Ascending aorta (tissue), 2 donors: ENCODE data around the gene STK32C. TPM values are rescaled to one million over a fixed set of nuclear protein-coding genes. Genes with fewer than 3 reads are reported as not detected.

Experiments
- DNase-seq, 2 donors: peaks; one replicate each; pipeline ENCODE4 v3.0.0-alpha.2; 2019; ENCODE audit warnings: low spot score in 2 of 2
- H3K27ac ChIP-seq, 2 donors: fragments of 200-600 bp; sonication (generic); one replicate each; pipeline ENCODE4 v1.5.1; 2016 to 2017; ENCODE audit warnings: mild to moderate bottlenecking in 1 of 2
- H3K27me3 ChIP-seq: fragments of 200-600 bp; sonication (generic); one replicate; pipeline ENCODE4 v1.5.1; 2017
- H3K36me3 ChIP-seq, 2 donors: fragments of 200-600 bp; sonication (generic); one replicate each; pipeline ENCODE4 v1.5.1; 2016
- H3K4me1 ChIP-seq, 2 donors: fragments of 200-600 bp; sonication (generic); one replicate each; pipeline ENCODE4 v1.5.1; 2016 to 2017; ENCODE audit warnings: mild to moderate bottlenecking in 1 of 2
- H3K4me3 ChIP-seq, 2 donors: fragments of 200-600 bp; sonication (generic); one replicate each; pipeline ENCODE4 v1.5.1; 2016 to 2017; ENCODE audit warnings: mild to moderate bottlenecking in 1 of 2
- H3K9me3 ChIP-seq, 2 donors: fragments of 200-600 bp; sonication (generic); one replicate each; pipeline ENCODE4 v1.5.1; 2016
- intact Hi-C: fragments of 100-400 bp; cut with DNase I; formaldehyde crosslinking; loops from one replicate; pipeline ENCODE4 v1.15.1; 2023
- total RNA-seq: library from RNA; depleted of rRNA; stranded (reverse); fragments of >200 nt; gene quantifications from one replicate; pipeline ENCODE4 v1.1.0, GENCODE V29; 2016
- TF ChIP-seq, protein P1 (sequence below), 3 experiments: fragments of 200-600 bp in 2 of 3; fragments of 450-650 bp in 1 of 3; sonication (generic) in 2 of 3; IDR thresholded peaks; one replicate each; pipeline ENCODE4 v1.5.1; 2016 to 2019; ENCODE audit warnings: antibody characterized with exemption in 3 of 3, mild to moderate bottlenecking in 1 of 3, moderate library complexity in 1 of 3

Gene STK32C
- total RNA-seq, 1 donor from 2014 or later, result 16.2 TPM

DNA sequence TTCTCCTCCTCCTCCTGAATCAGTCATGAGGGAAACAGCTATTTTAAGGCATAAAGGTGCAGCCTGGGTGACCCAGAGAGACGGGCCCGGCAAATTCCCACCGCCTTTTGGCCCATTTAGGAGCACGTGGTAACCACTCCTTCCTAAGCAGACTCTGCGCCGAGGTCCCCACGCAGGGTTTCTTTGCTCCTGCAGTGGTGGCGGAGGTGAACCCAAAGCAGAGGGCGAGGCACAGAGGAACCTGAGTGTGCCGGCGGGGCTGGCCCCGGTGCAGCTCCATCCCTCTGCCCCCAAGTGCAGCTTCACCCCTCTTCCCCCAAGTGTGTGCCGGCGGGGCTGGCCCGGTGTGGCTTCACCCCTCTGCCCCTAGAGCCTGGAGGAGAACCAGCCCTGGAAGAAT lies 70.4 kb downstream of the STK32C start:
- intact Hi-C loops, result no loop called here
- Histone ChIP-seq H3K9me3 (no peaks in the 10 kb centered on the region), H3K36me3 (no peaks in the 10 kb centered on the region), H3K4me1 (no peaks in the 10 kb centered on the region), H3K4me3 (no peak overlapping the region), H3K27me3 (no peaks in the 10 kb centered on the region), H3K27ac (no peak overlapping the region)
- TF ChIP-seq, protein P1, sequence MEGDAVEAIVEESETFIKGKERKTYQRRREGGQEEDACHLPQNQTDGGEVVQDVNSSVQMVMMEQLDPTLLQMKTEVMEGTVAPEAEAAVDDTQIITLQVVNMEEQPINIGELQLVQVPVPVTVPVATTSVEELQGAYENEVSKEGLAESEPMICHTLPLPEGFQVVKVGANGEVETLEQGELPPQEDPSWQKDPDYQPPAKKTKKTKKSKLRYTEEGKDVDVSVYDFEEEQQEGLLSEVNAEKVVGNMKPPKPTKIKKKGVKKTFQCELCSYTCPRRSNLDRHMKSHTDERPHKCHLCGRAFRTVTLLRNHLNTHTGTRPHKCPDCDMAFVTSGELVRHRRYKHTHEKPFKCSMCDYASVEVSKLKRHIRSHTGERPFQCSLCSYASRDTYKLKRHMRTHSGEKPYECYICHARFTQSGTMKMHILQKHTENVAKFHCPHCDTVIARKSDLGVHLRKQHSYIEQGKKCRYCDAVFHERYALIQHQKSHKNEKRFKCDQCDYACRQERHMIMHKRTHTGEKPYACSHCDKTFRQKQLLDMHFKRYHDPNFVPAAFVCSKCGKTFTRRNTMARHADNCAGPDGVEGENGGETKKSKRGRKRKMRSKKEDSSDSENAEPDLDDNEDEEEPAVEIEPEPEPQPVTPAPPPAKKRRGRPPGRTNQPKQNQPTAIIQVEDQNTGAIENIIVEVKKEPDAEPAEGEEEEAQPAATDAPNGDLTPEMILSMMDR (IDR thresholded peaks at IDR 0.05), result no peak
- DNase-seq, result no peak

DNA sequence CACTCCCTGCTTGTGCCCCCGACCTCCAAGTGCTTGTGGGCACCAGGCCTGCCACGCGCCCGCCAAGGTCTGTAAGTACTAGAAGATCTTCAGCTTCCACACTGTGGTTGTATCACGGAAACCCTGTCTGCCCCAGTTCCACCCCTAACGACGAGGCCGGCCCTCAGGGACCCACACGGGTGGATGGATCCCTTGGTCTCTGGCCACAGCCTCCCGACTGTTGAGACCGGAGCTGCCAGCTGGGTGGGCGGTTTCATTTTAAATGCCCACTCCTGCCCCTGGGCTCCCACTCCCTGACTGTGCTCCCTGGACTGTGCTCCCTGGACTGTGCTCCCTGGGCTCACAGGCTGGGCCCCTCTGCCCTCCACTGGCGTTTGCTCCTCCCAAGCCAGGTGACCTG lies 70.9 kb downstream of the STK32C start:
- TF ChIP-seq, protein P1 (IDR thresholded peaks at IDR 0.05), result no peak
- intact Hi-C loops, result no loop called here
- H3K36me3 ChIP-seq, result no peaks in the 10 kb centered on the region
- H3K4me3 ChIP-seq, result no peak overlapping the region
- no peak for DNase-seq
- no peaks in the 10 kb centered on the region for H3K4me1 ChIP-seq
- H3K9me3 ChIP-seq, result no peaks in the 10 kb centered on the region
- H3K27ac ChIP-seq, result no peak overlapping the region
- no peaks in the 10 kb centered on the region for H3K27me3 ChIP-seq

DNA sequence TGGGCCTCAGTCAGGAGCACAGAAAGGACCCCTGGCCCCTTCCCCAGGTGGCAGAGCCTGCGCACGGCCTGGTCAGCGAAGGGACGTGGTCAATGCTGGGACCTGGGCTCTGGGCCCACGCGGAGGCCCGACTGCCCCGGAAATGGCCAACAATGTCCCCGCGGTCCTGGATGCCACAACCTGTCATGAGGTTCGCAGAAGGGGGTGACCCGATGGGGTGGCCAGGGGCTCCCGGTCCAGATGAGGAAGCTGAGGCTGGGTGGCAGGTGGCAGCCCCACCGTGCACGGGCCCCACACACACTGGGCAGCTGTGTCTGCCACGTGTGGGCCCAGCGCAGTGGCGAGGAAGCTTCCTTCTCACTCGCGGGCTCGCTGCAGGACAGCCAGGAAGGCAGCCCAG lies 71.6 kb downstream of the STK32C start:
- no peak for DNase-seq
- H3K4me3 ChIP-seq, result no peak overlapping the region
- no peaks in the 10 kb centered on the region for H3K4me1 ChIP-seq
- H3K27me3 ChIP-seq, result no peaks in the 10 kb centered on the region
- TF ChIP-seq, protein P1 (IDR thresholded peaks at IDR 0.05), result no peak
- H3K36me3 ChIP-seq, result no peaks in the 10 kb centered on the region
- no peak overlapping the region for H3K27ac ChIP-seq
- no peaks in the 10 kb centered on the region for H3K9me3 ChIP-seq
- intact Hi-C loops, result no loop called here

DNA sequence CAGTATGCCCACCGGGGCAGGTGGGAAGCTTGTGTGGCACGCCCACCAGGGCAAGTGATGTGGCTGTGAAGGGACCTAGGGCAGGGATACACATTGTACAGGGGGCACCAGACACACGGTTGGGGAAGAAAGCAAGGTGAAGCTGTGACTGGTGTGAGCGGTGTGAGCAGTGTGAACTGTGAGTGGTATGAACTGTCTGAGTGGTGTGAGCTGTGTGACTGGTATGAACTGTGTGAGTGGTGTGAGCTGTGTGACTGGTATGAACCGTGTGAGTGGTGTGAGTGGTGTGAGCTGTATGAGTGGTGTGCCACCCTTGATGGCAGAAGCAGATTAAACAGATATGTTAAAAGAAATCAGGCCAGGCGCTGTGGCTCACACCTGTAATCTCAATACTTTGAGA lies 72.9 kb downstream of the STK32C start:
- no peak for DNase-seq
- no peaks in the 10 kb centered on the region for H3K9me3 ChIP-seq

DNA sequence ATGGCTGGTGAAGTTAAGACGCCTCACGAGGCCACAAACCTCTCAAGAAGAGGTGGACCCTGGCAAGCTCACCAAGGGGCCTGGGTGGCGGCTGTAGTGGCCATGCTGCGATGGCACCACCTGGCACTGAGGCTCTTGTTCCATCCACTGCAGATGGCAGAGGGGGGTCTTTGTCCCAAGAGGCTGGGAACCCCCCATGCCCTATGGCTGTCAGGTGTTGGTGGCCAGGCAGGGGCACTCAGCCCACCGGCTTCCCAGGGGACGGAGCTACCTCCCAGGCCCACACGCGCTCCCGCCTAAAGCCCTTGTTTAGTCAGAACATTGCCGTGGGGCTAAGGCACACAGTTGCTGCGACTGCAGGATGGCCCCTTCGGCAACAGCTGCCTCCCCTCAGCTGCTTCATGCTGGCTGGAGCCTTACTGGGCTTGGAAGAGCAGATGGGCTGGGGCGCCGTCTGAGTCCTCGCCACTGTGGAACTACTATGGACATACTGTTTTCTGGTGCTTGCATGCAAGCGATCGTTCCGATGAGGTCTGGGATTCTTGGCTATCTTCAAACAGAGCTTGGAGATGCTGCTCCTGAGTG lies 74.2 kb downstream of the STK32C start:
- Histone ChIP-seq H3K9me3 (no peaks in the 10 kb centered on the region), H3K27me3 (no peaks in the 10 kb centered on the region), H3K4me3 (no peak overlapping the region), H3K4me1 (no peaks in the 10 kb centered on the region), H3K27ac (no peak overlapping the region), H3K36me3 (no peaks in the 10 kb centered on the region)
- DNase-seq, result no peak
- TF ChIP-seq, protein P1 (IDR thresholded peaks at IDR 0.05), result no peak
- intact Hi-C loops, result no loop called here

More for the DNA sequence above, 72.9 kb downstream of the STK32C start:
- H3K27ac ChIP-seq, result no peak overlapping the region
- no peak overlapping the region for H3K4me3 ChIP-seq
- no peaks in the 10 kb centered on the region for H3K4me1 ChIP-seq
- no peaks in the 10 kb centered on the region for H3K27me3 ChIP-seq
- no peaks in the 10 kb centered on the region for H3K36me3 ChIP-seq
- intact Hi-C loops, result no loop called here
- TF ChIP-seq, protein P1 (IDR thresholded peaks at IDR 0.05), result no peak

DNA sequence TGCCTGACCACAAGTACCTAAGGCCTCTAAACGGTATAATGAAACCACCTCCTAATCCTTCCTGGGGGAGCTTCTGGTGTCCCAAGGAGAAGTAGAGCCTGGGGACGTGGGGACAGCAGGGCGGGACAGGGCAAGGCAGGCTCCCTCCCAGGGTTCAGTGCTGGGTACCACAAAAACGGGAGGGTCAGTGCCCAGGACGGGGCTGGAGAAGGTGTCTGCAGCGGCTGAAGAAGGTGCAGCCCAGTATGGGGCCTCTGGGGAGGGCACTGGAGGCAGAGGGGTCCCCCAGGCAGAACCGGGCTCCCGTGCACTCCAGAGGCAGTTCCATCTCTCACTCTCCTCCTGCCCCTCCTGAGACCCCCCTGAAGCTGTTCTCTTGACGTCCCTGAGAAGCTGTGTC lies 74.8 kb downstream of the STK32C start:
- intact Hi-C loops, result no loop called here
- DNase-seq, result no peak
- Histone ChIP-seq H3K27ac (no peak overlapping the region), H3K4me3 (no peak overlapping the region), H3K27me3 (no peaks in the 10 kb centered on the region), H3K4me1 (no peaks in the 10 kb centered on the region), H3K36me3 (no peaks in the 10 kb centered on the region), H3K9me3 (no peaks in the 10 kb centered on the region)
- TF ChIP-seq, protein P1 (IDR thresholded peaks at IDR 0.05), result no peak
